Right cardiac atrium (tissue), 5 donors: ENCODE data around the gene SLIT2. TPM values are rescaled to one million over a fixed set of nuclear protein-coding genes. Genes with fewer than 3 reads are reported as not detected.

ENCODE experiments used
- ATAC-seq, 2 donors: fragments of 200-7000 bp; cut with Tn5 transposase; one replicate each; pipeline versions ENCODE4 v1.8.0 to v1.9.1; 2020; ENCODE audit warnings: moderate library complexity in 2 of 2, mild to moderate bottlenecking in 1 of 2
- DNase-seq, 3 donors: peaks; one replicate each; pipeline ENCODE4 v3.0.0-alpha.2; 2020
- H3K27ac ChIP-seq: one replicate; pipeline ENCODE4 v1.5.1; 2013; ENCODE audit warnings: mild to moderate bottlenecking, low read length, control low read depth, moderate library complexity
- H3K27me3 ChIP-seq: one replicate; pipeline ENCODE4 v1.6.1; 2013; ENCODE audit not compliant: control insufficient read depth, insufficient read depth
- H3K4me1 ChIP-seq: one replicate; pipeline ENCODE4 v1.6.1; 2013; ENCODE audit warnings: low read length; ENCODE audit not compliant: control insufficient read depth, insufficient read depth
- H3K4me3 ChIP-seq: one replicate; pipeline ENCODE4 v1.5.1; 2013; ENCODE audit warnings: low read length, control low read depth
- H3K9me3 ChIP-seq: one replicate; pipeline ENCODE4 v1.6.1; 2013; ENCODE audit warnings: low read length; ENCODE audit not compliant: control insufficient read depth
- WGBS: extraction: QIAGEN DNeasy Blood & Tissue Kit; methylation state at CpG from one replicate; pipeline ENCODE4 v1.1.7; 2013; 5-methylcytosine and 5-hydroxymethylcytosine counted together
- intact Hi-C, 4 donors: fragments of 100-400 bp; cut with DNase I; formaldehyde crosslinking; loops; one replicate each; pipeline versions ENCODE4 v1.11.0 to v1.14.0; 2022 to 2023
- polyA plus RNA-seq: library from polyadenylated mRNA; stranded (reverse); fragments of 200-250 nt; gene quantifications from one replicate; pipeline ENCODE4 v1.2.3, GENCODE V29; 2013
- total RNA-seq, 4 donors: library from RNA; stranded (reverse); fragmentation: NEBNext Ultra II Directional; extraction: Animal tissue kit (Norgen Biotek cat#: 25700); gene quantifications; one replicate each; pipeline ENCODE4 v1.2.1, GENCODE V29; 2021
- donor health status: healthy with polysubstance abuse.
- donor health status: DM: no; HTN: yes; CAD: no.
- donor health status: DM: no; HTN: no; CAD: no.
- donor health status: DM: no; HTN: yes; CAD: no; lungs with severe emphysema.
- donor health status: DM: yes; HTN: yes; CAD: no.

The SLIT2 gene
- total and polyA plus RNA-seq, 5 donors = 2.9 to 13.8 (median 10.4) TPM

DNA sequence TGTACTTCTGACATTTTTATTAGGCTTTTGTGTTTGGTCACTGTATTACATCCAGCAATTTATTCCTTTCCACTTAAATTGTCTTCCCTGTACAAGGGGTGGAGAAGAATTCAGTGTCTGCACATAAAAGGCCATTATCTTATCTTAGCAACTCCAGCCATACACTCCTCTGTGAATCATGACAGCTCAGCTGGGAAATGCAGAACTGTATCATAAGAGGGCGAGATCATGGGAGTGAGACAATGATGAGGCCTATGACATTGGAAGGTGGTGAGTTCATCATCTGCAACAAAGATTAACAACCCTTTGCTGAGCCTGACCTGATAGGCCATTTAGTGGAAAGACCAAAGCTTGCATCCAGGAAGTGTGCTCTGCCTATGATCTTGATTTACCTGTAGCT lies 33.3 kb downstream of the SLIT2 start:
- intact Hi-C loops = no loop called here
- no peaks in the 10 kb centered on the region for H3K27me3 ChIP-seq
- WGBS = 80% methylated on average over 1 of the region's 1 CpG
- DNase-seq (no peak), ATAC-seq (no peak)
- H3K9me3 ChIP-seq = no peaks in the 10 kb centered on the region
- no peak overlapping the region for H3K4me3 ChIP-seq
- no peaks in the 10 kb centered on the region for H3K4me1 ChIP-seq
- H3K27ac ChIP-seq = no peak overlapping the region

DNA sequence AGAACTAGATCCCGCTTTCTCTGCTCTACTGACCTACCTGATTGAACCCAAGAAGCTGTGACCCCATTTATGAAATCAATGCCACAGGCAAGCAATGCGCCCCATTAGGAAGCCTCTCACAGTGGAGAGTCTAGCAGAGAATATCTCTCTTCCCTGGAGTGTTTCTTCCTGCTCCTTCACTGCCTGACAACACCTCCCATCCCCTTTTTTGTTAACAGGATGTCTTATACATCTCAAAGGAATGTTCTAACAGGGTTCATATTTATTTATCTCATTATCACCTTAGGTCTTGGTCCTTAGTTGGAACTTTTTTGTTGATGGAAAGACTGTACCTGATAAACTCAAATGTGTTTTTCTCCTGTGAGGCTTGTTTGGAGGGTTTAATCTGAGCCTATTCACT lies 35.5 kb downstream of the SLIT2 start:
- no peak for ATAC-seq
- Histone ChIP-seq H3K9me3 (no peaks in the 10 kb centered on the region), H3K4me3 (no peak overlapping the region), H3K27ac (no peak overlapping the region), H3K27me3 (no peaks in the 10 kb centered on the region), H3K4me1 (no peaks in the 10 kb centered on the region)
- 97% methylated on average over 2 of the region's 2 CpGs for WGBS
- intact Hi-C loops = no loop called here
- DNase-seq = no peak

GRCh38 chr4:20288047-20288650 lies 36.4 kb downstream of the SLIT2 start:
- Histone ChIP-seq H3K4me1 (no peaks in the 10 kb centered on the region), H3K4me3 (no peak overlapping the region), H3K27me3 (no peaks in the 10 kb centered on the region), H3K27ac (no peak overlapping the region), H3K9me3 (no peaks in the 10 kb centered on the region)
- ATAC-seq (no peak), DNase-seq (no peak)
- intact Hi-C loops = no loop called here
- WGBS = 86% methylated on average over 8 of the region's 8 CpGs

- Histone ChIP-seq H3K27ac (no peak overlapping the region), H3K4me3 (no peak overlapping the region), H3K27me3 (no peaks in the 10 kb centered on the region), H3K4me1 (no peaks in the 10 kb centered on the region), H3K9me3 (no peaks in the 10 kb centered on the region)
- WGBS = 69% methylated on average over 2 of the region's 2 CpGs
- ATAC-seq (no peak), DNase-seq (no peak)
- intact Hi-C loops = no loop called here
These were observed 37.3 kb downstream of the SLIT2 start for GRCh38 chr4:20288846-20289512.

GRCh38 chr4:20289782-20290181 lies 38.1 kb downstream of the SLIT2 start:
- H3K9me3 ChIP-seq = no peaks in the 10 kb centered on the region
- intact Hi-C loops = no loop called here
- H3K27me3 ChIP-seq = no peaks in the 10 kb centered on the region
- WGBS = 86% methylated on average over 3 of the region's 3 CpGs
- no peaks in the 10 kb centered on the region for H3K4me1 ChIP-seq
- H3K27ac ChIP-seq = no peak overlapping the region
- ATAC-seq (no peak), DNase-seq (no peak)
- no peak overlapping the region for H3K4me3 ChIP-seq

GRCh38 chr4:20292739-20293138 lies 41.0 kb downstream of the SLIT2 start:
- no peak for ATAC-seq
- Histone ChIP-seq H3K4me1 (no peaks in the 10 kb centered on the region), H3K9me3 (no peaks in the 10 kb centered on the region), H3K27me3 (no peaks in the 10 kb centered on the region), H3K4me3 (no peak overlapping the region), H3K27ac (no peak overlapping the region)
- intact Hi-C loops = no loop called here
- 82% methylated on average over 3 of the region's 3 CpGs for WGBS
- no peak for DNase-seq

GRCh38 chr4:20297261-20297660 lies 45.6 kb downstream of the SLIT2 start:
- Histone ChIP-seq H3K9me3 (no peaks in the 10 kb centered on the region), H3K27ac (no peak overlapping the region), H3K4me1 (no peaks in the 10 kb centered on the region), H3K27me3 (no peaks in the 10 kb centered on the region), H3K4me3 (no peak overlapping the region)
- ATAC-seq (no peak), DNase-seq (no peak)
- 47% methylated on average over 2 of the region's 2 CpGs for WGBS
- intact Hi-C loops = no loop called here

- 80% methylated on average over 6 of the region's 6 CpGs for WGBS
- Histone ChIP-seq H3K27ac (no peak overlapping the region), H3K4me1 (no peaks in the 10 kb centered on the region), H3K4me3 (no peak overlapping the region), H3K9me3 (no peaks in the 10 kb centered on the region), H3K27me3 (no peaks in the 10 kb centered on the region)
- no peak for DNase-seq
- intact Hi-C loops = no loop called here
- no peak for ATAC-seq
These were observed 46.1 kb downstream of the SLIT2 start for GRCh38 chr4:20297783-20298182.

- no peaks in the 10 kb centered on the region for H3K4me1 ChIP-seq
- DNase-seq (no peak), ATAC-seq (no peak)
- intact Hi-C loops = no loop called here
- H3K27ac ChIP-seq = no peak overlapping the region
- H3K4me3 ChIP-seq = no peak overlapping the region
- H3K9me3 ChIP-seq = no peaks in the 10 kb centered on the region
- no peaks in the 10 kb centered on the region for H3K27me3 ChIP-seq
These were observed 46.8 kb downstream of the SLIT2 start for GRCh38 chr4:20298455-20298854.

DNA sequence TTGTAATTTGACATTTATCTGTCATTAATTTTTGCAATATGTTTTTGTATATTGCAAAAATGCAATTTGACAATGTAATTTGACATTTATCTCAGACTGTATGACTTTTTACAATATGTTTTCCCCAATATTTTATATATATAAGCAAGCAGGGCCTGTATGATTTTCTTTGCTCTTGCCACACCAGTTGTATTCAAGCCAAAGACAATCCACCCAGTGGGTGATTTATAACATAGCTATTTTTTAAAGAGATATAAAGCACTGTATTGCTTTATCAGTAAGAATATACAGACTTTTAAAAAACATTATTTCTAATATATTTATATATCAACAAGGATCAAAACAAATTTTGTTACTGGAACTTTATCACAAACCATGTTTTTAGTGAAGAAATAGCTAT lies 47.3 kb downstream of the SLIT2 start:
- Histone ChIP-seq H3K27ac (no peak overlapping the region), H3K27me3 (no peaks in the 10 kb centered on the region), H3K4me1 (no peaks in the 10 kb centered on the region), H3K9me3 (no peaks in the 10 kb centered on the region), H3K4me3 (no peak overlapping the region)
- no peak for ATAC-seq
- DNase-seq = no peak
- intact Hi-C loops = no loop called here

GRCh38 chr4:20299515-20299914 lies 47.8 kb downstream of the SLIT2 start:
- intact Hi-C loops = no loop called here
- Histone ChIP-seq H3K27me3 (no peaks in the 10 kb centered on the region), H3K27ac (no peak overlapping the region), H3K4me1 (no peaks in the 10 kb centered on the region), H3K9me3 (no peaks in the 10 kb centered on the region), H3K4me3 (no peak overlapping the region)
- ATAC-seq (no peak), DNase-seq (no peak)
- 31% methylated on average over 3 of the region's 3 CpGs for WGBS

- intact Hi-C loops = no loop called here
- WGBS = 71% methylated on average over 2 of the region's 2 CpGs
- no peaks in the 10 kb centered on the region for H3K27me3 ChIP-seq
- no peak overlapping the region for H3K27ac ChIP-seq
- no peaks in the 10 kb centered on the region for H3K9me3 ChIP-seq
- DNase-seq (no peak), ATAC-seq (no peak)
- H3K4me1 ChIP-seq = no peaks in the 10 kb centered on the region
- no peak overlapping the region for H3K4me3 ChIP-seq
These were observed 49.5 kb downstream of the SLIT2 start for GRCh38 chr4:20301161-20301560.
